Stimulated activated naive CD8-positive, alpha-beta T cell treated with anti-CD3 and anti-CD28 coated beads, Interleukin-15, Interleukin-2, amounts not matched to agents 100 U/mL and 50 U/mL, for 24 hours (primary cell): ENCODE measurements around the gene HHATL.

Experiments used
- ATAC-seq: fragments of 150-1000 bp; cut with Tn5 transposase; one replicate; pipeline ENCODE4 v1.10.0; 2021
- DNase-seq: peaks from one replicate; pipeline ENCODE4 v3.0.0; 2021

Gene HHATL

DNA sequence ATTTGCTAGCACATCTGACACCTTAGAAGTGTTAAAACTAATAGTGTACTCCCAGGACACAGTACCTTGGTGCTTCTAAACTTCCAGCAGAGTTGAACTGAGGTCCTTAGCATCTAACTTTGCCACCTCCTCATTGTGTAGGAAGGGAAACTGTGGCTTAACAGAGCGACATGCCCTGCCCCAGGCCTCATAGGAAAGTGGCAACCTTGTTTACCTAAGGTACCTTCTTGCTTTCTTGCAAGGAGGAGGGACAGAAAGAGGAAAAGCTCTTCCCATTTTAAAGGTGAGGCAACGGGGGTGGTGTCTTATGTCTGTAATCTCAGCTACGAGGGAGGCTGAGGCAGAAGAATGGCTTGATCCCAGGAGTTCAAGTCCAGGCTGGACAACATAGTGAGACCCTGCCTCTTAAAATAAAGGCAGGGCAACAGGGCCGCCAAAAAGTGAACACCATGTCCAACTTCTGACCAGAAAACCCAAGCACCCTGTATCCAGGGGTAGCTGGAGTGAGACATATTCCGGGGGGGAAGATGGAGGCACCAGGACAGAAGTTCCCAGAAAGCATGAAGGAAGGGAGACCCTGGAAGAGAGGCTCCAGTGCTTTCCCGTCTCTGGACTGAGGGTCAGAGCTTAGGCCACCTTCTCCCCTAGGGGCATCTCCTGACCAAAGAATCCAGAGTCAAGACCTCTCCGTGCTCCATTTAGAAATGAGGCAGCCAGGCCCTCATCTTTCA, 17.8 kb downstream of the HHATL start:
- no peak for DNase-seq
- no peak for ATAC-seq

DNA sequence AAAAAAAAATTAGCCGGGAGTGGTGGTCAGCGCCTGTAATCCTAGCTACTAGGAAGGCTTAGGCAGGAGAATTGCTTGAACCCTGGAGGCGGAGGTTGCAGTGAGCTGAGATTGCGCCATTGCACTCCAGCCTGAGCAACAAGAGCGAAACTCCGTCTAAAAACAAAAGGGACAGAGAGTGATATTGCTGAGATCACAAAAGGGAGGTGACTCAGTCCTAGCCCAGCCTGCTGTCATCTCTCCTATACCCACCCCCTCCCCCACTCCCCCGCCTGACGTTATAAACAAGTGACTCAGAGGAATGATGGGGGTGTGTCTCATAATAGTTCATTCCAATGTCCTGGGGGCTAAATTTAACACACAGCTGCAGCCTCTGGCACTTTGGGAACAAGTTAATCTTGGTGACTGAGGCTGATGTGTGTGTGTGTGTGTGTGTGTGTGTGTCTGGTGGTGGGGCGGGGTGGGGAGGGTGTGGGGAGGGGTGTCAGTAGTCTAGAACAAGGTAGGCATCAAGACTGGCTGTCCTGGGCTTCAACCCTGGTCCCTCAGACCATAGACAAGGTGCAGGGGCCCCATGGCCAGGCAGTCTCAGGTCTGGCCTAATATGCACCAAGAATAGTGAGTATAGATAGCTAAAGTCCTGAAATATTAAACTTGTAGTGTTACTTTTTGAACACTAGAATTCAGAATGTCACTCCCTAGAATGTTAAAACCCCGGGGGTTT, 18.6 kb downstream of the HHATL start:
- DNase-seq (peak; percentile 45), ATAC-seq (peak; percentile 63)

DNA sequence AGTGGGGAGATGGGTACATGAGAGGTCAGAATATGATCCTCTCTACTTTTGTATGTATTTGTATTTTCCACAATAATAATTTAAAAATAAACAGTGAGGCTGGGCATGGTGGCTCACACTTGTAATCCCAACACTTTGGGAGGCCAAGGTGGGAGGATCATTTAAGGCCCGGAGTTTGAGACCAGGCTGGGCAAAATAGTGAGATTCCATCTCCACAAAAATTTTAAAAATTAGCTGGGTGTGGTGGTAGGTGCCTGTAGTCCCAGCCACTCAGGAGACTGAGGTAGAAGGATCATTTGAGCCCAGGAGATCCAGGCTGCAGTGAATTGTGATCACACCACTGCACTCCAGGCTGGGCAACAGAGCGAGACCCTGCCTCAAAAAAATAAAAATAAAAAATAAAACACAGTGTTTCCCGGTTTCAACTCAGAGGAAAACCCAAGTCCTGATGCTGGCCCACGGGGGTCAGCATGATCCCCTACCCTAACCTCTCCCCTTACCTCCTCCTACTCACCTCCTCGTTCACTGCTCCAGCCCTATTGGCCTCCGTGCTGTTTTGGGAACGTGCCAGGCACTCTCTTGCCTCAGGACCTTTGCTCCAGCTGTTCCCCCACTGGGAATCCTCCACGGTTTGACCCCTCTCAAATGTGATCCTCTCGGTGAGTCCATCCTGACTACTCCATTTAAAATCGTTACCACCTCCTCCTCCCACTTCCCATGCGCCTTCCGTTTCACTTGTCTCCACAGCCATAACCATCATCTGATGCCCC, 20.1 kb downstream of the HHATL start:
- no peak for ATAC-seq
- no peak for DNase-seq

DNA sequence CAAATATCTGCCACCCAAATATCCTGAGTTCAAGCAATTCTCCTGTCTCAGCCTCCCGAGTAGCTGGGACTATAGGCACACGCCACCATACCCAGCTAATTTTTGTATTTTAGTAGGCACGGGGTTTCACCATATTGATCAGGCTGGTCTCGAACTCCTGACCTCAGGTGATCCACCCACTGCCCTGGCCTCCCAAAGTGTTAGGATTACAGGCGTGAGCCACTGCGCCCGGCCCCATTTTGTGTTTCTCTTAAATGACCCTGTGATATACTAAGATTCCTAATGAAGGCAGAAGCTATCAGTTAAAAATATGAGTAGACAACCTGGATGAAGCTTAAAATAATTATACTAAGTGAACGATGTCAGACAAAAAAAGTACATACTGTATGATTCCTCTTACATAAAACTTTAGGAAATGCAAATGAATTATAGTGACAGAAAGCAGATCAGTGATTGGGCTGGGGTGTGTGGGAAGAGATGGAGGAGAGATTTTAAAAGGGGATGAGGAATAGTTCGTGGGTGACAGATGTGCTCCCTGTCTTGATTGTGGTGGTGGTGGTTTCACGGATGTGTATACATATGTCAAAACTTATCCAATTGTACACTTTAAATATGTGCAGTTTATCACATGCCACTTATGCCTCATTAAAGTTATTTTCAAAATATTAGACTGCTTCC, 21.1 kb downstream of the HHATL start:
- ATAC-seq (no peak), DNase-seq (no peak)

DNA sequence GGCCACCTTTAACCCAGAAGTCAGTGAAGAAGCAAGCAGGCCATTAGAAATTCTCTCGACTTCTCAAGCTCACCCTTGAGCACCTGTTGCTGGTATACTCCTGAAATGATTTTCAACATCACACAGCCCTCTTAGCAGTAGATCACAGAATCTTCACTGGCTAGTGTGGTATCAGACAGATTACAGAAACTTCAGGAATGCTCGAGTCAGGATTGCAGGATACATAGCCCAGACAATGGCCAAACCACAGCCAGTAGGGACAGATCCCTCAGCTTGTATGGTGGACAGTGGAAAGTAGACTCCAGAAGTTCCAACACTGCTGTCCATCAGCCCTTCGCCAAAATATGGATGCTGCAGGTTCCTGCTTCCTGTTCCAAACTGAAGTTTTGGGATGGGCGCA, 21.8 kb downstream of the HHATL start:
- ATAC-seq: no peak
- DNase-seq: no peak

DNA sequence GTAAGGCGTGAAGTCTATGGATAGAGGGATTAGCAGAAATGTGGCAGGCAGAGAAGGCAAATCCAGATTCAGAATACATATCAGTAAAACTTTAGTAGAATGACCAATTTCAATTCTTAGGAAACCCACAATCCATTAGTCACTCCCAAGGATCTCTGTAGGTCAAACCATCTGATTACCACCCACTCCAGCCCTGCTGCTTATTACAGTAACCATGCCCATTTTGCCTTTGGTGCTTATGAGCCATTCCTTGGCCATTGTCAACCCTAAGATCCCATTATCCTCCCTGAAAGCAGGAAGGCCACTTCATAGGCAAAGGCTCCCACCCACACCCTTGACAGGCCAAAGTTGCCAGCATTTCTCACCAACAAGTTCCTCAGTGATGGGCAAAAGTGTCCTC, 22.3 kb downstream of the HHATL start:
- ATAC-seq: no peak
- DNase-seq: no peak

DNA sequence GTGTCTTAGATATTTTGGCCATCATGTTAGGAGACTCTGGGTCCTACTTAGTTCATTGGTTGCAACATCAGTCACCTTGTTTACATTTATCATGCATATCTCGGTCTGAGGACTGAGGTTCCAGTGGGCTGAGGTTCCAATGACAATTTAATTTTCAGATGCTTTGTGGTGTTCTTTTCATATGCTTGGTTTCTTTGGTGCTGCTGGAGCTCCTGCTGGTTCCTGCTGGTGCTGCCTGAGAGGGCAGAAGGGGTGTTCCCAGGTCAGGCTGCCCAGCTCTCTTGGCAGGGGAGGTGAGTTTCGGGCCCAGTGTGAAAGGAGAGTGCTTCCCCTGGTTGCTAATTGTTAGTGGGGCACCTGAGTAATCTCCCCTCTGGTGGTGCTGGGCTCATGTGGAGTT, 24.2 kb downstream of the HHATL start:
- no peak for ATAC-seq
- DNase-seq: no peak

DNA sequence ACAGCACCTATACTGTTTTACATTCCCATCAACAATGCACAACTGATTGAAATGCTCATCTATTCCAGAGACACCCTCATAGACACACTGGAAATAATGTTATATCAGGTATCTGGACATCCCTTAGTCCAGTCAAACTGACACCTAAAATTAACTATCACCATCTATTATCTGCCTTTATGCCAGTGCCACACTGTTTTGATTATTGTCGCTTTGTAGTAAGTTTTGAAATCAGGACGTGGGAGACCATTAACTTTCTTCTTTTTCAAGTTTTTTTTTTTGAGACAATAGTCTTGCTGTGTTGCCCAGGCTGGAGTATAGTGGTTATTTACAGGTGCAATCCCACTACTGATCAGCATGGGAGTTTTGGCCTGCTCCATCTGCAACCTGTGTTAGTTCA, 26.7 kb downstream of the HHATL start:
- no peak for DNase-seq
- ATAC-seq: no peak

DNA sequence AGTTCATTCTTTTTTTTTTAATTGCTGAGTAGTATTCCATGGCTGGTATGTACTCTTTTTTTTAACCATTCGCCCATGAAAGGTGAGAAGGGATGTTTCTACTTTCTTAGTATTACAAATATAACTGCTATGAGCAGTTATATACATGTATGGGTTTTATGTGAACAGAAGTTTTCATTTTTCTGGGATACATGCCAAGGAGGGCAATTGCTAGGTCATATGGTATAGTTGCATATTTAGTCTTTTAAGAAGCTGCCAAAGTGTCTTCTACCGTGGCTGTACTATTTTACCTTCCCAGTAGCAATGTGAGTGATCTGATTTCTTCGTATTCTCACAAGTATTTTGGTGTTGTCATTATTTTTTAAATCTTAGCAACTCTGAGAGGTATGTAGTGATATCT, 28.5 kb downstream of the HHATL start:
- DNase-seq: no peak

DNA sequence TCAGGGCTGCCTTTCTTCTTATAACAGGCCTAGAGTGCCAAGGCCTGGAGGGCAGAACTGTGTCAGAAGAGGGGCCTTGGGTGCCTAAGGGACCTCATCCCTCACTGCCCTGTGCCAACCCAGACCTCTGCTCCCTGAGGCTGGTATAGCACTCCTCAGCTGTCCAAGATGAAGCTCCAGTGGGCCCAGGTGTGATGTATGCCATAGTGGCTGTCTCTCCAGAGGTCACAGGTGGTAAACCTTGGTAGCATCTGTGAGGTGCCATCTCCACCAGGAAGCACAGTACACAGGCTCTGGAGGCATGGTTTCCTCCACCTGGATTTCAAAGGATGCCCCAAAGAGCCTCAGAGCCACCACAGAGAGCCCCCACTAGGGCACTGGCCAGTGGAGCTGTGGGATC, 29.5 kb downstream of the HHATL start:
- no peak for DNase-seq
- ATAC-seq: no peak

More for the DNA sequence above, 28.5 kb downstream of the HHATL start:
- ATAC-seq: no peak

DNA sequence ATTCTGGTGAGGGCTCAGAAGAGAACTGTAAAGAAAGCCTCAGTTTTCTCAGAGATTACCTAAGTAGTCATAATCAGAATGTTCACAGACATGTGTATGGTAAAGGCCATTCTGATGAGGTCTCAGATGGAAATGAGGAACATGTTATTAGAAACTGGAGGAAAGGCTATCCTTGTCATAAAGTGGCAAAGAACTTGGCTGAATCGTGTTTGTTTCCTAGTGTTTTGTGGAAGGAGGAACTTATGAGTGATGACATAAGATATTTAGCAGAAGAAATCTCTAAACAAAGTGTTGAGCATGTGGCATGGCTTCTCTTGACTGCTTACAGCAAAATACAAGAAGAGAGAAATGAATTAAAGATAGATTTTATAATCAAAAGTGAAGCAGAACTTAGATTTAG, 30.1 kb downstream of the HHATL start:
- DNase-seq (no peak), ATAC-seq (no peak)

DNA sequence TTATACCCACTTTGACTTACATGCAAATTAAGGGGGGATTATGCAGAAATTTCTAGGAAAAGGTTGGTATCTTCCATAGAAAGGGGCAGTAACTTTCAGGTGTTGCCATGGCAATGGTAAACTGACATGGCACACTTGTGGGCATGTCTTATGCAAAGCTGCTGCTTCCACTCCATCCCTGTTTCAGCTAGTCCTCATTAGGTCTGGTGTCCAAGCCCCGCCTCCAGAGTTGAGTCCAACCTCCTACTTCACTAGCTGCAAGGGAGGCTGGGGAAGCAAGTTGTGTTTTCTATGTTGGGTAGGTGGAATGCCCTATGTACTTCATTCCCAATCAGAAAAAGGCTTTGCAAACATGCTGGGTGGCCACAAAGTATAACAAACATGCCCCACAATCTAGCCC, 31.9 kb downstream of the HHATL start:
- DNase-seq (no peak), ATAC-seq (no peak)

DNA sequence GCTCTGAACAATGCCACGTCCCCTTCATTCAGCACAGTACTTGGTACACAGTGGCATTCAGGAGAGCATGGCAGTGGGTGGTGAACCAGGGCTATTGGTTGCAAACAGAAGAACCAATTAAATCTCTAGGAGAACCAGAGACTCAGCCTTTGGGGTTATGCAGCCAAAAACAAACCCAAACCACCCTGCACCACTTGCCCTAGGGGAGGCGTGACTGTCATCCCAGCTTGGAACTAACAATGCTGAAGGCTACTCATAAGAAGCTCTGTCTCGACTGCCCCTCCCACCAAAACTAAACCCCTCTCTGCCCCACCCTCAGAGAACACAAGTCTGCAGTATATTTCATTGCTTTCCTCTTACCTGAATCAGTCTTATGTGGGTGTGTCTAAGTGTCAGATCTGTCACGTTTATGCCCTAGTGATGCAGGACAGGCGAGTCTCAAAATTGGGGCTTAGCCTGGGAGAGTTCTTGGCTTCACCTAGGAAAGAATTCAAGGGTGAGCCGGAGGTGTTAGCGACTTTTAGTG, 32.5 kb downstream of the HHATL start:
- ATAC-seq (no peak), DNase-seq (no peak)

DNA sequence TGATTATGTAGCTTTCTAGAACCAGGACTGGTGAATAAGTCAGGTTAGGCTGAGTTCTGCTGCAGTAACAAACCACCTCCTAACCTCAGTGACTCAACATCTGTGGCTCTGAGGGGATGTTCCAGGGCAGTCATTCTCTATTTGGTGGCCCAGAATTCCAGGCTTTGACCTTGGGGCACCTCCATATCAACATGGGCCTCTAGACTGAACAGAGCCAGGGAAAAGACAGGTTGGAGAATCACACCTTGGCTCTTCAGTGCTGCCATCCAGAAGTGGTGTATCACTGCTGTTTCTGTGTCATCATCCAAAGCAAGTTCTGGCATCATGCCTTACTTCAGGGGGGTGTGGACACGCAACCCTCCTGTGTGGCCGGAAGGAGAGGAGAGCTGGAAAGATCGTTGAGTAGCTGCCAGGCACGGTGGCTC, 33.8 kb downstream of the HHATL start:
- ATAC-seq (no peak), DNase-seq (no peak)

DNA sequence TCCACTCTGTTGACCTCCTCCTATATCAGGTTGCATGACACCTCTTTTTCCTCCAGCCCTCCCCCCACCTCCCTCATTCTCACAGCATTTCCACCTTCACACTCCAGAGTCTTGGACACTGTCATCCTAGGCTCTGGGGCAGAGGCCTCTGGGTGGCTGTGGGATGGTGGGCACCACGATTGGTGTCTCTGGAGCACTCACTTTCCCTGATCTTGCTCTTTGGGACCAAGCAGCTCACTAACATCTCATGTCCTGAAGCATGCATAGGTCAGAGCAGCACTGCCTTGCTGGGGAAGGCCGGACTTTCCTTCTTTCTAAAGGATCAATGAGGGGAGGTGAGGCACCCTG, 34.2 kb downstream of the HHATL start:
- no peak for ATAC-seq
- DNase-seq: no peak

DNA sequence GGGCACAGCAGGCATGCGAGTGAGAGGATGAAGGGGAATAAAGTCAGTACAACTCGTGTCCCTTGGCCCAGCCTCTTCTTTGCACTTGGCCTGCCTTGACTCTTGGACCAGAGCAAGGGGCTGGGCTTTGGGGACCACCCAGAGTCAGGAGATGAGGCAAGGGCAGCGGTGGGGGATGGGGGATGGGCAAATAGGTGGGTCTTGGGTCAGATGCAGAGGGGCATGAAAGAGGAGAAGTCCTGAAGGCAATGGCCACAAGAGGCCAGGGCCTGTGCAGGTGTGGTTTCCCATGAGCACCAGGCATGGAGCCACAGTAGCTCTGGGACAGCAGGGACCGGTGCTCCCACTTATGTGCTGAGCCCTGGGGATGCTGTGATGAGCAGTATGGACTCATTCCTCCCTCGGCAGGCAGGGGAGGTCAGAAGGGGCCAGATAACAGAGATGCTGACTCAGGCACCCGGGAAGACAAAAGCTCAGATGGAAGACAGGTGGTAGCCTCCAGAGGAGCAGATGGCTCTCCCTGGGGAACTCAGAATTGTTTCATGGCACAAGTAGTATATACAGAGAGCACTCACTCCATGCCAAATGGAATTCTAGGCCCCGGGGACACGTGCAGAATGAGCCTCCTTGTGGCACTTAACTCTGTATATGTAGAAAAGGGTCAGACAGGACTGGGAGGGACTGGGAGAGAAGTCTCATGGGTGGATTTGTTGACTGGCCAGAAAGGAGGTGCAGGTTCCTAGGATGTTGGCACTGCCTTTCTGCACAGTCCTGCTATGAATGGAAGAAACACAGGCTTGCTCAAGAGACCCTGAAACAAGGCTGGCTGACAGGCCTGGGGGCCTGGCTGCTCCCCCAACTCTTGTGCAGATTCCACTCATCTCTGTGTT, 34.8 kb downstream of the HHATL start:
- ATAC-seq: no peak

DNA sequence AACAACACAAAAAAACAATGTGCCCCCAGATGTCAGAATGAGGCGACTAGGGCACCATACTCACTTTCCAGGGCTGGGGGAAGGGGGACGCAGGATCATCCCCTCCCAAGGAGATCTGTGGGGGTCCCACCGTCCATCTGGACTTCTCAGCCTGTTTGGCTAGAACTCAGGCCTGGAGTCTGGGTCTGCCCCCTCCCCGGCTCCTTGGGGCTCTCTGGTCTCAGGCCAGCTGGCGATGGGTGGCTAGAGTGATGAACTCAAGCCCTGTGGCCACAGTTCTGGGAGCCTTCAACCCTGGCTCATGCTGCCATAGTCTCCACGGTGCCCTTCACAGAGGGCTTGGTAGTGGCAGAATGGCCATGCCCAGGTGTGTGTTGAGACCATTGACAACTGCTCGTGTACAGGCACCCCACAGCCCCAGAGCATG, 35.5 kb downstream of the HHATL start:
- ATAC-seq (no peak), DNase-seq (no peak)

More for the DNA sequence above, 34.8 kb downstream of the HHATL start:
- DNase-seq: no peak

DNA sequence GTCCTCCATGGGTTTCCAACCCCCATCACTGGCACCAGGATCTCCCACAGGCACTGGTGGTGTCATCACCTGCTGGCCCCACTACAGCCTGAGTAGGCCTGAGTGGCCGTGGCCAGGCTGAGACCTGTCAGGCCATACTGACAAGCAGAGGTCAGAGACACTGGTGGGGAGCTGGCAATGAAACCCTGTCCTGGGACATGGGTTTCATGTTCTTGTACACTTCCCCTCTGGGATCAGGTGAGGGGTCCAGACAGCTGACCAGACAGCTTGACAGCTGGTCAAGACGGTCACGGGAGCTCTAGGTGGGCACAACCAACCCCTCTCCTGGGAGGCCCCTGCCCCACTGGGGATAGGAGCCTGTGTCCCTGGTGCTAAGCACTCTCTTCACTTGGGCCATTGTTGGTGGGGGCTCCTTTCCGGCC, 36.0 kb downstream of the HHATL start:
- ATAC-seq (no peak), DNase-seq (no peak)

DNA sequence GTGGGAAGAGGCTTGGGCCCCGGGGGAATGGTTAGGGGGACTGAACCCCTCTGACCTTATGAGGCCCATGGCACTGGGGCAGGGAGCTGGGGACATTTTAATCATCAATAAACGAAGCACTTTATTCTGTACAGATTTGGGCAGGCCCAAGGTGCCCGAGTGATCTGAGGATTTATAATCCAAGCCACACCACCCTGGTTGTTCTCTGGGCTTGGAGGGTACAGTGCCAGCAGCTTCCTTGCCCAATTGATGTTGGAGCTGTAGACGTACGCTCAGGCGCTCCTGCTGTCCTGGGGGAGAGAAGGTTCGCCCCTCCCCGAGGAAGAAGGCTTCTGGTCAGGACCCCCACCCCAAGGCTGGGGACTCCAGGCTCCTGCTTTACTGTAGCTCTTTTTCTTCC, 36.6 kb downstream of the HHATL start:
- ATAC-seq (no peak), DNase-seq (no peak)

DNA sequence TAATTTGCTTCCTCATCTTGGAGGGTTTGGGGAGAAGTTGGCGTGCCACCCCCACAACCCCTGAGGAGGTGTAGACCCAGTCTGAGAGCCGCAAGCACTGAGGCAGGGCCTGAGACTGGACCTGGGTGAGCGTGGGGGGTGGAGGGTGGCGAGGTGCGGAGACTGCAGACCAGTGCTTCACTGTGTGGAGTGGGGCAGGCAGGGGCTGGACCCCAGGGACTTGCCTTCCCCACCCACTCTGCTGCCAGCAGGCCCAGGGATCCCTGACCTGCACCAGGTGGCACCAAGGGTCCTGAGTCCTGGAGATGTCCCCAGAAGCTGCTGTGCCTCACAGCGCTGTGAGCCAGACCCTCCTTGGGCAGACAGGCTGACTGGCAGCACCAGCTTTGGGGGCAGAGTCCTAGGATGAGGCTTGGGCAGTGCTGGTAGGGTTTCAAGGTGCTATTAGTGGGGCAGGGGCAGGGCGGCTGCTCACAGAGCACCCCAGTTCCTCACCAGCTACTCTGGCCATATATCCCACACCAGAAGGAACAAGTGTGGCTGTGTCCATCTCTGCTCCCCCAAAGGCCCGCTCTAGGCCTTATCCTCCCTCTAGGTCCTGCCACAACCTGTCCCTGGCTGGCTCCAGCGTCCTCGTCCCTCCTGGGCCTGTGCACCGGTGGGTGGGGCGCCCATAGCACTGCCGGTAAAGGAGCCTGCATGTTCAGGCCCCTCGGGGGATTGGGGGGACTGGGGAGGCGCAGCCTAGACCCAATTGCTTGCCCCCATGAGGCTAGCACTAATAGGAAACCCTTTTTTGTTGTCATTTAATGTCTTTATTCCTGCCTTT, 37.3 kb downstream of the HHATL start:
- ATAC-seq (no peak), DNase-seq (no peak)

DNA sequence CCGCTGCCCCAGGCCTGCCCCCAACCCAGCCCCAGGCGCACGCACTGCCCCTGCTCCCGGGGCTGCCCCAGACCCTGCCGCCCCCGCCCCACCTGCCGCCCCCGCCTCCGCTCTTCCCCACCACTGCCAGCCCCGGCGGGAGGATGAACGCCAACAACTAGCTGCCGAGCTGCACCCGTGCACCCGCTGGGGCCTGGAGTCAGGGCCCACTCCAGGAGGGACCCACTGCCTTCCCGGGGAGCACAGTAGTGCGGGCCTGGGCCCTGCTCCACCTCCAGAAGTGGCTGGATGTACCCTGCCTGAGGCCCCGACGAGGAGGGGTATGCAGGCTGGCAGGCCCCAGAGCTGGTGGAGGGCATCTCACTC, 38.2 kb downstream of the HHATL start:
- ATAC-seq: no peak
- DNase-seq: no peak
